ENCODE measurements around the gene VCAM1. TPM values are rescaled to one million over a fixed set of nuclear protein-coding genes. Genes with fewer than 3 reads are reported as not detected.
A peak's percentile ranks its signal among the peaks of the same experiment; 100 is the strongest.

Gene VCAM1
- total and polyA plus RNA-seq, 2 of the 4 experiments (the other 2 are of a cell fraction), result 10.1 to 21.1 TPM

DNA sequence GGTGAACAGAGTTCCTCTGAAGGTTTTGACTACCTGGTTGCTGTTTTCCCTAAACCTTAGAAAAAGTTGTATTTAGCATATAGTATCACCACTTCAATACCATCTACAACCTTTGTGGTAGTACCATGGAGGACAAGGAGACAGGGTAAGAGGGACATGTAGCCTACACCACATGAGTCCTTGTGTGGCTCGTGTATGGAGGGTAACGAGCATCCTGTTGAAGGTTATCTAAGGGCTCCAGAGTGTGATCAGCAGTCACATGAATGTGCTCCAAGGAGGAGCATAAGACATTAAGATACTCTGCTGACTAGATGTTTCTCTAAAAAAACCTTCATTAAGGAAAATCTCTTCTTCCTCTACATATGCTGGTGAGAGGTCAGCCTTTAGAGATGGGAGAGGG lies 67.3 kb downstream of the VCAM1 start:
- no peak overlapping the region for H2BK15ac ChIP-seq (ENCODE audit: low read depth, low read length)
- H3K14ac ChIP-seq (replicated peaks; ENCODE audit: low read depth, low read length), result no peak overlapping the region
- ATAC-seq (ENCODE audit: low read depth) (no peak), DNase-seq (no peak)
- no peaks in the 10 kb centered on the region for H3K9me3 ChIP-seq (ENCODE audit: control insufficient read depth, insufficient read depth, low read length)
- no peak overlapping the region for H2AFZ ChIP-seq (replicated peaks; ENCODE audit: low read length, poor library complexity)
- BruUV-seq (replicated peaks), result no TSS peak
- no peak overlapping the region for H3K4me2 ChIP-seq (ENCODE audit: low read depth, low read length)
- H3K9me1 ChIP-seq (ENCODE audit: insufficient read depth, low read length), result no peaks in the 10 kb centered on the region
- H2AK5ac ChIP-seq (ENCODE audit: low read depth, low read length), result peak overlapping the region; percentile 66
- CTCF ChIA-PET, result no interaction called here
- POLR2A ChIA-PET (ENCODE audit: unreplicated experiment), result no interaction called here
- H3K27ac ChIP-seq (ENCODE audit: insufficient read depth, low read length), result no peak overlapping the region
- H2BK5ac ChIP-seq (ENCODE audit: low read depth, low read length, poor library complexity, severe bottlenecking), result no peak overlapping the region
- H3K9ac ChIP-seq (ENCODE audit: low read depth, low read length), result no peak overlapping the region
- H3K79me1 ChIP-seq (ENCODE audit: low read depth in 1 of 2, low read length in 2 of 2), result no peaks in the 10 kb centered on the region
- peaks cover 4% of the 10 kb centered on the region for H3K4me1 ChIP-seq (ENCODE audit: control insufficient read depth, insufficient read depth, low read length)
- H3K4ac ChIP-seq (ENCODE audit: low read depth, low read length), result peak overlapping the region; percentile 31
- dilution Hi-C loops (cut with HindIII; ENCODE audit: low sequenced_read_pairs, unreplicated experiment), result no loop called here
- H2AK9ac ChIP-seq (replicated peaks; ENCODE audit: low read depth, low read length, poor library complexity), result no peak overlapping the region
- no peak for TF ChIP-seq MAFK (IDR thresholded peaks at IDR 0.05; ENCODE audit: low read depth, low read length)
- TF ChIP-seq RCOR1 (IDR thresholded peaks at IDR 0.05; ENCODE audit: insufficient replicate concordance, low read length), result no peak
- WGBS, 2 experiments (ENCODE audit: extremely low coverage in 2 of 2, insufficient read length in 1 of 2), result 100% methylated on average over 2 of the region's 2 CpGs; no CpG with 5 or more reads in 1 of the 2 experiments
- intact Hi-C loops (cut with micrococcal nuclease), result no loop called here
- in situ Hi-C loops (cut with MboI; ENCODE audit: low sequenced_read_pairs), result no loop called here
- H4K8ac ChIP-seq (ENCODE audit: low read depth in 2 of 2, low read length in 2 of 2), result no peak overlapping the region
- H3K18ac ChIP-seq (ENCODE audit: low read depth, low read length), result no peak overlapping the region
- no peak overlapping the region for H3K56ac ChIP-seq (ENCODE audit: extremely low read depth, insufficient read depth, low read length)
- H3K4me3 ChIP-seq (ENCODE audit: insufficient read depth, low read depth, low read length), result no peak overlapping the region
- H3K36me3 ChIP-seq (ENCODE audit: control insufficient read depth, insufficient read depth, low read length), result no peaks in the 10 kb centered on the region
- H3K23ac ChIP-seq (ENCODE audit: low read depth, low read length), result no peak overlapping the region
- no peaks in the 10 kb centered on the region for H4K20me1 ChIP-seq (ENCODE audit: insufficient read depth, low read length)
- H2BK20ac ChIP-seq (ENCODE audit: low read depth, low read length), result no peak overlapping the region
- no peak overlapping the region for H2BK120ac ChIP-seq (ENCODE audit: low read depth, low read length)
- peak overlapping the region; percentile 24; the same call in 1 of the 2 replicates for H4K91ac ChIP-seq (ENCODE audit: insufficient read depth, low read depth, low read length)
- H4K5ac ChIP-seq (ENCODE audit: low read depth, low read length), result no peak overlapping the region
- H3K27me3 ChIP-seq (ENCODE audit: control insufficient read depth, insufficient read depth, low read length), result no peaks in the 10 kb centered on the region

Other genes with a start within 250 kb of the VCAM1 start
- not detected in 2 replicates for gene GPR88, start 181.6 kb upstream of the VCAM1 start, total RNA-seq (2012; rRNA removed)
- gene GPR88, start 181.6 kb upstream of the VCAM1 start, polyA plus RNA-seq (2012; rRNA removed), result 0.03 TPM in 2 replicates
- 26.4 and 27.6 TPM in 2 replicates for gene EXTL2, start 175.1 kb downstream of the VCAM1 start, total RNA-seq (2012; rRNA removed)
- 19.2 and 24.9 TPM in 2 replicates for gene EXTL2, start 175.1 kb downstream of the VCAM1 start, polyA plus RNA-seq (2012; rRNA removed)
- gene SLC30A7, start 176.3 kb downstream of the VCAM1 start, total RNA-seq (2012; rRNA removed), result 60.2 and 87.2 TPM in 2 replicates
- gene SLC30A7, start 176.3 kb downstream of the VCAM1 start, polyA plus RNA-seq (2012; rRNA removed), result 5.1 and 8.4 TPM in 2 replicates

Data from IMR-90 (cell line).